ENCODE data around the gene INPP1.

- TF ChIP-seq CTCF (conservative IDR thresholded peaks at IDR 0.05; ENCODE audit: low read depth, low read length) (no peak), EZH2phosphoT487 (IDR thresholded peaks at IDR 0.05; ENCODE audit: borderline replicate concordance, low read length) (no peak)
Observed at GRCh38 chr2:190350371-190350770, 7.0 kb downstream of the INPP1 start.

Data from PC-3 (cell line).